ENCODE results near the gene RANBP6.

The RANBP6 gene

GRCh38 chr9:6006749-6007057 lies 8.7 kb downstream of the RANBP6 start (continued):
- TF ChIP-seq ZNF175 (tag by site-specific recombination; IDR thresholded peaks at IDR 0.05) (no peak), ZNF416 (tag by site-specific recombination; IDR thresholded peaks at IDR 0.05) (no peak), PRDM10 (tag by site-specific recombination; IDR thresholded peaks at IDR 0.05) (no peak), ZNF174 (tag by site-specific recombination; IDR thresholded peaks at IDR 0.05) (no peak), ZNF280C (tag by site-specific recombination; IDR thresholded peaks at IDR 0.05) (no peak), ZNF626 (tag by site-specific recombination; IDR thresholded peaks at IDR 0.05) (no peak), ZNF777 (tag by site-specific recombination; IDR thresholded peaks at IDR 0.05; ENCODE audit: borderline replicate concordance) (no peak), RBAK (tag by site-specific recombination; IDR thresholded peaks at IDR 0.05) (no peak), ZNF513 (tag by site-specific recombination; IDR thresholded peaks at IDR 0.05) (no peak)

GRCh38 chr9:6000955-6001354 lies 14.5 kb downstream of the RANBP6 start:
- H3K4me3 ChIP-seq (ENCODE audit: low read depth, low read length) = no peak overlapping the region
- no peaks in the 10 kb centered on the region for H3K9me3 ChIP-seq (ENCODE audit: control insufficient read depth, insufficient read depth, low read depth, low read length)
- TF ChIP-seq ZNF76 (tag by site-specific recombination; IDR thresholded peaks at IDR 0.05; ENCODE audit: borderline replicate concordance, low read depth) = no peak
- no peak for TF ChIP-seq ZNF488 (tag by site-specific recombination; IDR thresholded peaks at IDR 0.05)
- TF ChIP-seq SCRT2 (tag by site-specific recombination; IDR thresholded peaks at IDR 0.05) = peak; percentile 97
- TF ChIP-seq SCRT1 (tag by site-specific recombination; IDR thresholded peaks at IDR 0.05; ENCODE audit: borderline replicate concordance) = peak; percentile 97
- no peak for TF ChIP-seq ZNF423 (tag by site-specific recombination; IDR thresholded peaks at IDR 0.05)
- TF ChIP-seq ZIC2 (tag by site-specific recombination; IDR thresholded peaks at IDR 0.05) = peak; percentile 56
- TF ChIP-seq ZNF324 (tag by site-specific recombination; IDR thresholded peaks at IDR 0.05) = no peak
- TF ChIP-seq ZNF837 (tag by site-specific recombination; IDR thresholded peaks at IDR 0.05) = no peak
- TF ChIP-seq ZNF174 (tag by site-specific recombination; IDR thresholded peaks at IDR 0.05) = no peak
- no peak for TF ChIP-seq ZNF707 (tag by site-specific recombination; IDR thresholded peaks at IDR 0.05)
- peaks cover 4% of the 10 kb centered on the region; the same call in 1 of the 2 replicates for H3K4me1 ChIP-seq (ENCODE audit: control insufficient read depth, insufficient read depth, low read length)
- CTCF ChIA-PET = interaction anchor here (0.9 kb wide), 1 partner anchor 8 kb away, joined by 3 read pairs; no protein-coding TSS in a partner anchor
- H3K27ac ChIP-seq (ENCODE audit: extremely low read depth, low read depth, low read length) = no peak overlapping the region
- POLR2A ChIA-PET = no interaction called here
- peaks cover 3 to 4% of the 10 kb centered on the region in 2 experiments for H3K36me3 ChIP-seq (ENCODE audit: control insufficient read depth in 2 of 2, insufficient read depth in 1 of 2, low read length in 2 of 2)
